Neural progenitor cell (in vitro differentiated cells): ENCODE results near the gene FHOD3. TPM values are rescaled to one million over a fixed set of nuclear protein-coding genes. Genes with fewer than 3 reads are reported as not detected.

Experiments
- DNase-seq: peaks from one replicate; pipeline ENCODE4 v3.0.0-alpha.2; 2016; ENCODE audit warnings: low spot score
- H2AFZ ChIP-seq: fragments of 200-600 bp; sonication (generic); replicated peaks from 2 replicates; pipeline ENCODE4 v1.6.1; 2016; ENCODE audit warnings: antibody characterized with exemption
- H3F3A ChIP-seq: fragments of 200-600 bp; sonication (generic); 2 replicates; pipeline ENCODE4 v1.6.1; 2016; ENCODE audit warnings: antibody characterized with exemption, low read depth
- H3K27ac ChIP-seq: fragments of 200-600 bp; sonication (generic); 2 replicates; pipeline ENCODE4 v1.5.1; 2016; ENCODE audit warnings: mild to moderate bottlenecking
- H3K27me3 ChIP-seq: fragments of 200-600 bp; sonication (generic); 2 replicates; pipeline ENCODE4 v1.6.1; 2016; ENCODE audit warnings: mild to moderate bottlenecking, moderate library complexity
- H3K36me3 ChIP-seq: fragments of 200-600 bp; sonication (generic); 2 replicates; pipeline ENCODE4 v1.5.1; 2016
- H3K4me1 ChIP-seq: fragments of 200-600 bp; sonication (generic); 2 replicates; pipeline ENCODE4 v1.6.1; 2016; ENCODE audit warnings: mixed run types
- H3K4me2 ChIP-seq: fragments of 200-600 bp; sonication (generic); 2 replicates; pipeline ENCODE4 v1.6.1; 2016
- H3K4me3 ChIP-seq: fragments of 200-600 bp; sonication (generic); 2 replicates; pipeline ENCODE4 v1.5.1; 2016
- H3K79me2 ChIP-seq: fragments of 200-600 bp; sonication (generic); 2 replicates; pipeline ENCODE4 v1.6.1; 2016; ENCODE audit warnings: low read depth
- H3K9ac ChIP-seq: fragments of 200-600 bp; sonication (generic); 2 replicates; pipeline ENCODE4 v1.6.1; 2016
- H3K9me3 ChIP-seq: fragments of 200-600 bp; sonication (generic); 2 replicates; pipeline ENCODE4 v1.5.1; 2016; ENCODE audit warnings: low read depth
- H4K20me1 ChIP-seq: fragments of 200-600 bp; sonication (generic); 2 replicates; pipeline ENCODE4 v1.6.1; 2016; ENCODE audit warnings: low read depth
- H3K27ac Mint-ChIP-seq: 3 replicates; pipeline ENCODE4 v1.8.0; 2021; ENCODE audit warnings: mixed read lengths
- H3K27me3 Mint-ChIP-seq: 2 replicates; pipeline ENCODE4 v1.8.0; 2022; ENCODE audit warnings: low read depth, mild to moderate bottlenecking, inconsistent platforms, moderate library complexity, mixed read lengths; ENCODE audit not compliant: insufficient read depth
- H3K36me3 Mint-ChIP-seq: 3 replicates; pipeline ENCODE4 v1.8.0; 2021; ENCODE audit warnings: mixed read lengths
- H3K4me1 Mint-ChIP-seq: 3 replicates; pipeline ENCODE4 v1.8.0; 2021; ENCODE audit warnings: mixed read lengths
- H3K4me3 Mint-ChIP-seq: 3 replicates; pipeline ENCODE4 v1.8.0; 2021; ENCODE audit warnings: mild to moderate bottlenecking, moderate library complexity, mixed read lengths
- H3K9me3 Mint-ChIP-seq: 3 replicates; pipeline ENCODE4 v1.8.0; 2020; ENCODE audit warnings: mixed read lengths
- EZH2 ChIP-seq: fragments of 200-600 bp; sonication (generic); IDR thresholded peaks from 2 replicates; pipeline ENCODE4 v1.6.1; 2017; ENCODE audit warnings: antibody characterized with exemption, mild to moderate bottlenecking, moderate library complexity
- EZH2phosphoT487 ChIP-seq: fragments of 200-600 bp; sonication (generic); IDR thresholded peaks from 2 replicates; pipeline ENCODE4 v1.6.1; 2017; ENCODE audit warnings: antibody characterized with exemption
- total RNA-seq: library from RNA; depleted of rRNA; stranded (reverse); fragments of >200 nt; gene quantifications from 2 replicates; pipeline ENCODE4 v1.2.3, GENCODE V29; 2015; ENCODE audit warnings: low replicate concordance
- TF ChIP-seq, protein P1 (sequence below): fragments of 200-600 bp; sonication (generic); IDR thresholded peaks from 2 replicates; pipeline ENCODE4 v1.5.1; 2017; ENCODE audit warnings: antibody characterized with exemption, mild to moderate bottlenecking

FHOD3 gene
- total RNA-seq, 1 donor from 2014 or later, result 69.7 TPM

DNA sequence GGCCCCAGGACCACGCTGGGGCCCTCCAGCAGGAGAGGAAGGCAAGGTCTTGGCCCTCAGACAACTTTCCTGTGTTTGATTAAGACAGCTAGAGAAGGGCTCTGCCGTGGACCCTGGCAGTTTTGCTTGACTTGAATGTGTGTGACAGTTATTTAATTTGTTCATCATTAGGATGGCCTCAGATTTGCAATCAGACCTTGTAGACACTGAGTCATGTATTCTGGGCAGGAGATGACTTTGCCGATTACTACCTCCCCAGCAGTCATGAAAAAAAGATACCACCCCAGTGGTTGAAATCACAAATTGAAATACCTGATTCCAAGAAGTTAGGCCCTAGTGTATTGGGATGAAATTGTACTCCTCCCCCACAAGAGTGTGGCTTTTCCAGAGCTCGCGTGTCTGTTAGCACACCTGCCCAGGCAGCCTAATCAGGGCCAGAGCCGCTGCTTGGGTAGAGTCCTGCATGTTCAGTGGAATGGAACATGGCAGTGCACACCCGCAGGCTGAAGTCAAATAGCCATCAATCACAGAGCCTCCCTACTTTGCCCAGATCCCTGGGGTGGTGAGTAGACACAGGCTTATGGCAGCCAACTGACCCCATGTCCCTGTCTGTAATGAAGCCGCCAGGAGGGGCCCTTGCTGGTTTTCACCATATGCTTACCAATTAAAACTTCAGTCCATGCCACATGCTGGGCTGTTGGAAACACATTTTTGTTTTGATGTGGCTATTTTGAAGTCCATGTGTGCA lies 408.8 kb downstream of the FHOD3 start:
- no peak overlapping the region for H3K9ac ChIP-seq
- TF ChIP-seq EZH2 (no peak), EZH2phosphoT487 (no peak)
- TF ChIP-seq, protein P1, sequence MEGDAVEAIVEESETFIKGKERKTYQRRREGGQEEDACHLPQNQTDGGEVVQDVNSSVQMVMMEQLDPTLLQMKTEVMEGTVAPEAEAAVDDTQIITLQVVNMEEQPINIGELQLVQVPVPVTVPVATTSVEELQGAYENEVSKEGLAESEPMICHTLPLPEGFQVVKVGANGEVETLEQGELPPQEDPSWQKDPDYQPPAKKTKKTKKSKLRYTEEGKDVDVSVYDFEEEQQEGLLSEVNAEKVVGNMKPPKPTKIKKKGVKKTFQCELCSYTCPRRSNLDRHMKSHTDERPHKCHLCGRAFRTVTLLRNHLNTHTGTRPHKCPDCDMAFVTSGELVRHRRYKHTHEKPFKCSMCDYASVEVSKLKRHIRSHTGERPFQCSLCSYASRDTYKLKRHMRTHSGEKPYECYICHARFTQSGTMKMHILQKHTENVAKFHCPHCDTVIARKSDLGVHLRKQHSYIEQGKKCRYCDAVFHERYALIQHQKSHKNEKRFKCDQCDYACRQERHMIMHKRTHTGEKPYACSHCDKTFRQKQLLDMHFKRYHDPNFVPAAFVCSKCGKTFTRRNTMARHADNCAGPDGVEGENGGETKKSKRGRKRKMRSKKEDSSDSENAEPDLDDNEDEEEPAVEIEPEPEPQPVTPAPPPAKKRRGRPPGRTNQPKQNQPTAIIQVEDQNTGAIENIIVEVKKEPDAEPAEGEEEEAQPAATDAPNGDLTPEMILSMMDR, result no peak
- peaks cover 5% of the 10 kb centered on the region for H3K4me1 ChIP-seq
- no peaks in the 10 kb centered on the region for H3F3A ChIP-seq
- Mint-ChIP-seq H3K4me1 (peaks cover 31% of the 10 kb centered on the region), H3K9me3 (no peaks in the 10 kb centered on the region), H3K36me3 (peaks cover 26% of the 10 kb centered on the region), H3K27me3 (no peaks in the 10 kb centered on the region), H3K27ac (no peak overlapping the region), H3K4me3 (no peak overlapping the region)
- no peak for DNase-seq
- no peak overlapping the region for H3K27ac ChIP-seq
- no peak overlapping the region for H3K4me2 ChIP-seq
- H4K20me1 ChIP-seq, result no peaks in the 10 kb centered on the region
- no peaks in the 10 kb centered on the region for H3K27me3 ChIP-seq
- no peaks in the 10 kb centered on the region for H3K9me3 ChIP-seq
- H3K79me2 ChIP-seq, result no peaks in the 10 kb centered on the region
- H3K36me3 ChIP-seq, result no peaks in the 10 kb centered on the region
- H3K4me3 ChIP-seq, result no peak overlapping the region
- no peak overlapping the region for H2AFZ ChIP-seq

DNA sequence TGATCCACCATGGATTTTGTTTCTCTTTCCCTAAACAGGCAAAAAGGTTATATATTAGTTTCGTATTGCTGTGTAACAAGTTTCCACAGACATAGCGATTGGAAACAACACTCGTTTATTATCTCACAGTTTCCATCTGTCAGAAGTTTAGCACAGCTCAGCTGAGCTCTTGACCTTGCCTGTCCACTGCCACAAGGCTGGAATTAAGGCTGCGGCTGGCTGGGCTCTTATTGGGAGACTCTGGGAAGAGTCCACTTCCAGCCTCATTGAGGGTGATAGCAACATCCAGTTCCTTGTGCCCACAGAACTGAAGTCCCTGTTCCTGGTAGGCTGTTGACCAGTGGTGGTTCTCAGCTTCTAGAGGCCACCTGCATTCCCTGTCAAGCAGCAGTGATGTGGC lies 410.9 kb downstream of the FHOD3 start:
- Histone ChIP-seq H3K9me3 (no peaks in the 10 kb centered on the region), H3K4me1 (peaks cover 5% of the 10 kb centered on the region), H3K4me2 (no peak overlapping the region), H3K36me3 (no peaks in the 10 kb centered on the region), H3K79me2 (no peaks in the 10 kb centered on the region), H4K20me1 (no peaks in the 10 kb centered on the region), H2AFZ (no peak overlapping the region), H3K27ac (no peak overlapping the region), H3K27me3 (no peaks in the 10 kb centered on the region), H3K9ac (no peak overlapping the region), H3F3A (no peaks in the 10 kb centered on the region), H3K4me3 (no peak overlapping the region)
- Mint-ChIP-seq H3K4me3 (no peak overlapping the region), H3K9me3 (no peaks in the 10 kb centered on the region), H3K27me3 (no peaks in the 10 kb centered on the region), H3K27ac (no peak overlapping the region), H3K4me1 (peaks cover 42% of the 10 kb centered on the region), H3K36me3 (peaks cover 25% of the 10 kb centered on the region)
- no peak for TF ChIP-seq EZH2phosphoT487
- TF ChIP-seq, protein P1, result no peak
- no peak for TF ChIP-seq EZH2
- DNase-seq, result no peak

DNA sequence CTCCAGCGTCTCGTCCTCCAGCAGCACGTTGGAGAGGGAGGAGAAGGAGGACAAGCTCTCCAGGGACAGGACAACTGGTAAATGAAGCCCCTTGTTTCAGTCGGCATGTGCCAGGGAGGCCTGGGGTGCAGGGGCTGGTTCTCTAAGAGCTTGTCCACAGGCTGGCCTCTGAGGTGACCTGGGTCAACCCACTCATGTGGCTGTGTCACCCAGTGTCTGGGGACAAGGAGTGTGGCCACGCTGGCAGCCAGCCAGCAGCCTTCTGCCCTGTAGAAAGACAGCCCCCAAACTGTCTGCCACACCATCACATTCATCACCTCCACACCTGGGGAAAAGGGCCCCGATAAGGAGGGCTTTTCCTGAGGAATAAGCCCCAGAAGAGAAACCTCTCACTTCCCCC lies 411.8 kb downstream of the FHOD3 start:
- Histone ChIP-seq H3K9ac (no peak overlapping the region), H2AFZ (no peak overlapping the region), H3F3A (no peaks in the 10 kb centered on the region), H3K27ac (no peak overlapping the region), H3K4me1 (peaks cover 5% of the 10 kb centered on the region), H3K4me3 (no peak overlapping the region), H3K9me3 (no peaks in the 10 kb centered on the region), H3K4me2 (no peak overlapping the region), H3K36me3 (no peaks in the 10 kb centered on the region), H4K20me1 (no peaks in the 10 kb centered on the region), H3K27me3 (no peaks in the 10 kb centered on the region), H3K79me2 (no peaks in the 10 kb centered on the region)
- Mint-ChIP-seq H3K4me3 (no peak overlapping the region), H3K36me3 (peaks cover 20% of the 10 kb centered on the region), H3K27me3 (peaks cover 2% of the 10 kb centered on the region), H3K27ac (no peak overlapping the region), H3K4me1 (peaks cover 37% of the 10 kb centered on the region), H3K9me3 (no peaks in the 10 kb centered on the region)
- DNase-seq, result no peak
- no peak for TF ChIP-seq EZH2phosphoT487
- TF ChIP-seq, protein P1, result no peak
- TF ChIP-seq EZH2, result no peak
